H1 (cell line): ENCODE measurements around the gene GBF1. TPM values are rescaled to one million over a fixed set of nuclear protein-coding genes. Genes with fewer than 3 reads are reported as not detected.

Experiments used
- CTCF ChIA-PET: fragments of 300-600 bp; sonication (Branson Sonifier 250); formaldehyde crosslinking; loops from one replicate; lab custom pipeline; 2021; ENCODE audit not compliant: partially characterized antibody; lab: Charles Lee
- POLR2A ChIA-PET: fragments of 300-600 bp; sonication (Branson Sonifier 250); formaldehyde crosslinking; loops from one replicate; lab custom pipeline; 2021; ENCODE audit warnings: inconsistent platforms; ENCODE audit not compliant: partially characterized antibody; lab: Charles Lee
- DNase-seq, 2 experiments: peaks; one replicate each; pipeline versions ENCODE4 v3.0.0 to v3.0.0-alpha.2; 2010 to 2022; ENCODE audit warnings: low spot score in 2 of 2, low read depth in 1 of 2, mixed read lengths in 1 of 2
- FAIRE-seq: peaks from 2 replicates; lab custom pipeline; 2011; peaks lifted over from hg19 to GRCh38; lab: Jason Lieb, UNC
- H2AFZ ChIP-seq: 2 replicates; pipeline ENCODE4 v1.8.1; 2012; ENCODE audit warnings: low read length, inconsistent platforms
- H2AK5ac ChIP-seq: 2 replicates; pipeline ENCODE4 v1.6.1; 2013; ENCODE audit warnings: low read depth, low read length
- H2BK120ac ChIP-seq: replicated peaks from 2 replicates; pipeline ENCODE3; 2013; ENCODE audit warnings: low read depth, low read length, inconsistent platforms
- H2BK12ac ChIP-seq: 2 replicates; pipeline ENCODE4 v1.6.1; 2013; ENCODE audit warnings: low read depth, low read length
- H2BK15ac ChIP-seq: 2 replicates; pipeline ENCODE4 v1.6.1; 2013; ENCODE audit warnings: low read length
- H2BK20ac ChIP-seq: 2 replicates; pipeline ENCODE4 v1.6.1; 2013; ENCODE audit warnings: low read length
- H2BK5ac ChIP-seq: 2 replicates; pipeline ENCODE4 v1.6.1; 2013; ENCODE audit warnings: low read depth, low read length
- H3K14ac ChIP-seq: 2 replicates; pipeline ENCODE4 v1.6.1; 2013; ENCODE audit warnings: inconsistent platforms; ENCODE audit not compliant: insufficient read length
- H3K18ac ChIP-seq: 2 replicates; pipeline ENCODE4 v1.6.1; 2013; ENCODE audit warnings: low read length; ENCODE audit errors: extremely low read depth
- H3K23ac ChIP-seq: 2 replicates; pipeline ENCODE4 v1.6.1; 2013; ENCODE audit warnings: inconsistent platforms; ENCODE audit not compliant: insufficient read length
- H3K23me2 ChIP-seq: 2 replicates; pipeline ENCODE4 v1.6.1; 2013; ENCODE audit warnings: low read depth, low read length
- H3K27ac ChIP-seq: 2 replicates; pipeline ENCODE4 v1.6.1; 2011; ENCODE audit warnings: low read depth, low read length, inconsistent platforms
- H3K27me3 ChIP-seq, 4 experiments: replicated peaks in 1 of 4; 1 replicate in 1 of 4; 2 replicates in 3 of 4; pipeline versions ENCODE4 v1.6.1 to v1.8.1; 2011 to 2013; ENCODE audit warnings: low read length in 3 of 4, mild to moderate bottlenecking in 3 of 4, inconsistent platforms in 2 of 4, mixed read lengths in 2 of 4, moderate library complexity in 1 of 4; ENCODE audit not compliant: control insufficient read depth in 3 of 4, insufficient read depth in 3 of 4; ENCODE audit errors: extremely low read depth in 1 of 4
- H3K36me3 ChIP-seq, 4 experiments: 2 replicates each; pipeline versions ENCODE4 v1.6.1 to v1.8.1; 2011 to 2013; ENCODE audit warnings: mild to moderate bottlenecking in 4 of 4, low read length in 3 of 4, moderate library complexity in 2 of 4, control low read depth in 1 of 4, inconsistent platforms in 1 of 4; ENCODE audit not compliant: insufficient read depth in 4 of 4, control insufficient read depth in 2 of 4
- H3K4ac ChIP-seq: replicated peaks from 2 replicates; pipeline ENCODE3; 2013; ENCODE audit warnings: low read length, low read depth, mixed read lengths, inconsistent platforms; ENCODE audit not compliant: insufficient read length
- H3K4me1 ChIP-seq, 4 experiments: replicated peaks in 1 of 4; 1 replicate in 1 of 4; 2 replicates in 3 of 4; pipeline versions ENCODE4 v1.6.1 to v1.8.1; 2011 to 2013; ENCODE audit warnings: low read length in 3 of 4, inconsistent platforms in 2 of 4, mixed read lengths in 1 of 4; ENCODE audit not compliant: insufficient read depth in 4 of 4, control insufficient read depth in 3 of 4
- H3K4me2 ChIP-seq, 2 experiments: 2 replicates each; pipeline versions ENCODE4 v1.6.1 to v1.8.1; 2011 to 2013; ENCODE audit warnings: low read depth in 2 of 2, low read length in 2 of 2, control low read depth in 1 of 2, inconsistent platforms in 1 of 2, mild to moderate bottlenecking in 1 of 2; ENCODE audit not compliant: insufficient read depth in 1 of 2
- H3K4me3 ChIP-seq, 4 experiments: fragments of 200-600, 300-600 bp in 1 of 4; sonication (generic), shearing (Covaris generic), sonication (Bioruptor Twin) in 1 of 4; 2 replicates each; pipeline versions ENCODE4 v1.5.1 to v1.8.1; 2011 to 2016; ENCODE audit warnings: low read length in 4 of 4, low read depth in 3 of 4, control low read depth in 2 of 4, inconsistent platforms in 2 of 4, mild to moderate bottlenecking in 2 of 4, mixed read lengths in 1 of 4, moderate library complexity in 1 of 4; ENCODE audit not compliant: insufficient read depth in 2 of 4; ENCODE audit errors: extremely low read depth in 1 of 4
- H3K56ac ChIP-seq: replicated peaks from 2 replicates; pipeline ENCODE3; 2013; ENCODE audit warnings: low read depth, mild to moderate bottlenecking, mixed read lengths, low read length, inconsistent platforms; ENCODE audit not compliant: insufficient read length
- H3K79me1 ChIP-seq: 2 replicates; pipeline ENCODE4 v1.6.1; 2013; ENCODE audit warnings: low read depth, low read length, control low read depth
- H3K79me2 ChIP-seq, 2 experiments: 2 replicates each; pipeline versions ENCODE4 v1.6.1 to v1.8.1; 2012 to 2013; ENCODE audit warnings: low read length in 2 of 2, mild to moderate bottlenecking in 2 of 2, inconsistent platforms in 1 of 2; ENCODE audit not compliant: insufficient read depth in 2 of 2, control insufficient read depth in 1 of 2
- H3K9ac ChIP-seq, 4 experiments: replicated peaks in 1 of 4; 1 replicate in 1 of 4; 2 replicates in 3 of 4; pipeline versions ENCODE4 v1.6.1 to v1.8.1; 2011 to 2013; ENCODE audit warnings: low read depth in 3 of 4, low read length in 3 of 4, control low read depth in 2 of 4, mild to moderate bottlenecking in 2 of 4, moderate library complexity in 2 of 4, inconsistent platforms in 1 of 4; ENCODE audit errors: extremely low read depth in 1 of 4
- H3K9me3 ChIP-seq, 2 experiments: 2 replicates each; pipeline versions ENCODE4 v1.6.1 to v1.8.1; 2012 to 2013; ENCODE audit warnings: mild to moderate bottlenecking in 2 of 2, moderate library complexity in 2 of 2, control low read depth in 1 of 2, inconsistent platforms in 1 of 2, low read depth in 1 of 2, low read length in 1 of 2, mixed read lengths in 1 of 2; ENCODE audit not compliant: insufficient read depth in 2 of 2
- H4K20me1 ChIP-seq, 2 experiments: replicated peaks in 1 of 2; 2 replicates each; pipeline versions ENCODE3 to v1.8.1; 2011 to 2013; ENCODE audit warnings: inconsistent platforms in 2 of 2, low read length in 2 of 2, mild to moderate bottlenecking in 1 of 2; ENCODE audit not compliant: insufficient read depth in 2 of 2, control insufficient read depth in 1 of 2
- H4K5ac ChIP-seq: 2 replicates; pipeline ENCODE4 v1.6.1; 2013; ENCODE audit warnings: low read length, low read depth, mixed read lengths, inconsistent platforms; ENCODE audit not compliant: insufficient read length
- H4K8ac ChIP-seq: 2 replicates; pipeline ENCODE4 v1.8.0; 2013; ENCODE audit warnings: mild to moderate bottlenecking, moderate library complexity, low read length, inconsistent platforms; ENCODE audit not compliant: insufficient read depth; ENCODE audit errors: extremely low read depth
- H4K91ac ChIP-seq: replicated peaks from 2 replicates; pipeline ENCODE3; 2013; ENCODE audit warnings: low read length, mixed read lengths, inconsistent platforms; ENCODE audit not compliant: insufficient read length
- CBX8 ChIP-seq: fragments of 300-800, 300-1000 bp; sonication (generic); IDR thresholded peaks from 2 replicates; pipeline ENCODE4 v1.7.1; 2016; ENCODE audit warnings: low read depth, low read length, borderline replicate concordance
- USF2 ChIP-seq: IDR thresholded peaks from 2 replicates; pipeline ENCODE4 v1.6.1; 2011; ENCODE audit warnings: low read length, improper control_type of control experiment
- WGBS, 2 experiments: shearing (Covaris generic) in 1 of 2; methylation state at CpG; one replicate each; pipeline versions ENCODE4 v1.1.6 to v1.1.7; 2013 to 2015; ENCODE audit warnings: low lambda C conversion rate in 2 of 2, mixed read lengths in 2 of 2, inconsistent platforms in 1 of 2, low coverage in 1 of 2, missing lambda C conversion rate in 1 of 2; ENCODE audit not compliant: insufficient replicate concordance in 2 of 2, insufficient coverage in 1 of 2, insufficient read length in 1 of 2; ENCODE audit errors: extremely low coverage in 1 of 2, missing lambda C conversion rate in 1 of 2; 5-methylcytosine and 5-hydroxymethylcytosine counted together
- polyA plus RNA-seq, 7 experiments: library from polyadenylated mRNA; depleted of rRNA in 3 of 7; stranded (reverse) in 5 of 7; unstranded in 2 of 7; fragments of >200 nt in 5 of 7; fragments of 200-250 nt in 2 of 7; gene quantifications; 1 replicate in 5 of 7; 2 replicates in 1 of 7; 4 replicates in 1 of 7; pipeline versions ENCODE4 v1.2.1 to v1.2.3, GENCODE V29; 2011 to 2013; ENCODE audit warnings: missing spikeins in 2 of 7, mixed read lengths in 2 of 7
- total RNA-seq: library from RNA; stranded (reverse); fragmentation: NEBNext Ultra II Directional; extraction: Animal tissue kit (Norgen Biotek cat#: 25700); gene quantifications from 2 replicates; pipeline ENCODE4 v1.2.1, GENCODE V29; 2021

GBF1 gene
- total and polyA plus RNA-seq, 2 of the 8 experiments (the other 6 are each of a cell fraction or from before 2014, with no cell fraction given): 11.0 to 25.5 TPM

- Histone ChIP-seq H2BK5ac (no peak overlapping the region), H3K27me3 (no peaks in the 10 kb centered on the region), H3K14ac (no peak overlapping the region), H3K79me2 (no peaks in the 10 kb centered on the region), H3K4me1 (peaks cover 0 to 15% (median 5%) of the 10 kb centered on the region in 4 experiments; a peak in 4 of 7 replicates), H3K36me3 (0 out of 8 replicates have a peak, but pooled peaks cover 0 to 3% (median 0%) of the 10 kb centered on the region in 4 experiments), H2AK5ac (no peak overlapping the region), H4K5ac (no peak overlapping the region), H3K4me2 (no peak overlapping the region), H3K4ac (no peak overlapping the region), H3K4me3 (no peak overlapping the region), H3K9me3 (no peaks in the 10 kb centered on the region), H3K27ac (no peak overlapping the region), H3K79me1 (no peaks in the 10 kb centered on the region), H2AFZ (no peak overlapping the region), H2BK20ac (no peak overlapping the region), H4K20me1 (peaks cover 5 to 9% of the 10 kb centered on the region in 2 experiments), H3K18ac (no peak overlapping the region), H2BK120ac (no peak overlapping the region), H3K9ac (no peak overlapping the region), H3K56ac (no peak overlapping the region), H4K8ac (no peak overlapping the region), H3K23me2 (peaks cover 17% of the 10 kb centered on the region), H2BK12ac (no peak overlapping the region), H3K23ac (no peak overlapping the region), H2BK15ac (no peak overlapping the region), H4K91ac (no peak overlapping the region)
- 86% methylated on average over 6 of the region's 6 CpGs; no CpG with 5 or more reads in 1 of the 2 experiments for WGBS, 2 experiments
- ChIA-PET POLR2A (interaction anchor here (1.6 to 7.9 kb wide), 4 partner anchors 22 to 54 kb away, joined by 3 to 54 read pairs (median 8); partner anchors contain the start of gene C10orf95), CTCF (interaction anchor here (0.6 to 9.5 kb wide), 17 partner anchors 9 to 314 kb away, joined by 3 to 78 read pairs (median 6); no protein-coding TSS in a partner anchor)
- DNase-seq: no peak
- no peak for FAIRE-seq
- no peak for TF ChIP-seq USF2
- TF ChIP-seq CBX8: no peak
These were observed 179.6 kb downstream of the GBF1 start for GRCh38 chr10:102424916-102425315.
